HepG2 (cell line): Measurements from ENCODE around the gene EXOC3. TPM values are rescaled to one million over a fixed set of nuclear protein-coding genes. Genes with fewer than 3 reads are reported as not detected.

Source experiments
- ATAC-seq: fragments of 200-7000 bp; cut with Tn5 transposase; 3 replicates; pipeline ENCODE4 v1.9.1; 2020; ENCODE audit warnings: mild to moderate bottlenecking, moderate library complexity
- BruUV-seq: library from RNA; stranded (reverse); fragments of 400-500 nt; replicated peaks from 2 replicates; lab custom pipeline; 2021; lab: Mats Ljungman, UMichigan
- CTCF ChIA-PET: fragments of 300-600 bp; formaldehyde crosslinking; extraction: SDS; loops from one replicate; lab custom pipeline; 2021; ENCODE audit warnings: low total read pairs, inconsistent platforms, low intra/inter-chr PET ratio; lab: Yijun Ruan, JAX
- POLR2A ChIA-PET: fragments of 350-600 bp; sonication (Branson Sonifier 250); formaldehyde crosslinking; loops from one replicate; lab custom pipeline; 2020; ENCODE audit warnings: antibody characterized with exemption, inconsistent platforms; lab: Yijun Ruan, JAX
- DNase-seq: peaks from one replicate; pipeline ENCODE4 v3.0.0-alpha.2; 2015; ENCODE audit warnings: low spot score
- FAIRE-seq: peaks from 3 replicates; lab custom pipeline; 2011; peaks lifted over from hg19 to GRCh38; lab: Jason Lieb, UNC
- H2AFZ ChIP-seq: one replicate; pipeline ENCODE4 v1.6.1; 2011; ENCODE audit warnings: low read length, inconsistent platforms
- H3K27ac ChIP-seq: fragments of 300-600 bp; 3 replicates; pipeline ENCODE4 v1.8.0; 2011; ENCODE audit warnings: mixed run types, mild to moderate bottlenecking, mixed read lengths, low read length, inconsistent platforms; ENCODE audit not compliant: insufficient read depth; ENCODE audit errors: extremely low read length
- H3K27me3 ChIP-seq, 2 experiments: fragments of 200-600 bp in 1 of 2; 2 replicates in 1 of 2; 3 replicates in 1 of 2; pipeline versions ENCODE4 v1.6.0 to v1.8.0; 2011; ENCODE audit warnings: low read length in 2 of 2, mild to moderate bottlenecking in 2 of 2, moderate library complexity in 2 of 2, inconsistent platforms in 1 of 2; ENCODE audit not compliant: insufficient read depth in 2 of 2, control insufficient read depth in 1 of 2
- H3K36me3 ChIP-seq, 2 experiments: fragments of 200-600 bp in 1 of 2; replicated peaks in 1 of 2; 2 replicates in 1 of 2; 3 replicates in 1 of 2; pipeline versions ENCODE4 v1.5.1 to v1.8.0; 2011; ENCODE audit warnings: low read length in 2 of 2, inconsistent platforms in 1 of 2; ENCODE audit not compliant: insufficient read depth in 2 of 2, control insufficient read depth in 1 of 2
- H3K4me1 ChIP-seq: 2 replicates; pipeline ENCODE4 v1.5.1; 2012; ENCODE audit warnings: low read length, inconsistent platforms; ENCODE audit not compliant: insufficient read depth
- H3K4me2 ChIP-seq: 2 replicates; pipeline ENCODE4 v1.6.0; 2011; ENCODE audit warnings: low read depth, low read length, inconsistent platforms
- H3K4me3 ChIP-seq, 3 experiments: fragments of 200-600 bp in 1 of 3; sonication (generic), shearing (Covaris generic) in 1 of 3; replicated peaks in 1 of 3; 2 replicates each; pipeline ENCODE4 v1.5.1; 2011 to 2016; ENCODE audit warnings: low read length in 3 of 3, inconsistent platforms in 2 of 3, low read depth in 2 of 3, mild to moderate bottlenecking in 2 of 3, control low read depth in 1 of 3, mixed read lengths in 1 of 3; ENCODE audit not compliant: insufficient read depth in 1 of 3
- H3K79me2 ChIP-seq: one replicate; pipeline ENCODE4 v1.6.1; 2011; ENCODE audit warnings: low read length, inconsistent platforms; ENCODE audit not compliant: insufficient read depth
- H3K9ac ChIP-seq: 2 replicates; pipeline ENCODE4 v1.6.0; 2011; ENCODE audit warnings: mild to moderate bottlenecking, low read depth, low read length, inconsistent platforms; ENCODE audit not compliant: insufficient read depth
- H3K9me3 ChIP-seq: 2 replicates; pipeline ENCODE4 v1.5.1; 2012; ENCODE audit warnings: mild to moderate bottlenecking, low read length
- H4K20me1 ChIP-seq: 2 replicates; pipeline ENCODE4 v1.6.0; 2011; ENCODE audit warnings: inconsistent platforms, mild to moderate bottlenecking, low read length, moderate library complexity; ENCODE audit not compliant: insufficient read depth
- ELF3 ChIP-seq: IDR thresholded peaks from 2 replicates; pipeline ENCODE4 v1.6.1; 2016; ENCODE audit warnings: missing genetic modification reagents, missing compliant biosample characterization
- JARID2 ChIP-seq: sonication (generic); formaldehyde crosslinking; IDR thresholded peaks from 2 replicates; pipeline ENCODE4 v1.8.1; 2023; ENCODE audit warnings: missing genetic modification reagents, inconsistent platforms; ENCODE audit not compliant: insufficient replicate concordance
- MXD4 ChIP-seq: IDR thresholded peaks from 2 replicates; pipeline ENCODE4 v1.6.1; 2016; ENCODE audit warnings: mild to moderate bottlenecking, missing biosample characterization, missing genetic modification reagents
- MZF1 ChIP-seq: sonication (generic); formaldehyde crosslinking; IDR thresholded peaks from 2 replicates; pipeline ENCODE4 v1.8.1; 2023; ENCODE audit warnings: mild to moderate bottlenecking, missing genetic modification reagents, borderline replicate concordance
- TCF12 ChIP-seq, 2 experiments: fragments of 450-650 bp in 1 of 2; sonication (generic) in 1 of 2; formaldehyde crosslinking in 1 of 2; IDR thresholded peaks; 2 replicates each; pipeline versions ENCODE4 v1.6.1 to v1.8.0; 2017 to 2022; ENCODE audit warnings: antibody characterized with exemption in 1 of 2, mild to moderate bottlenecking in 1 of 2, missing genetic modification reagents in 1 of 2, moderate library complexity in 1 of 2
- TEAD2 ChIP-seq: sonication (generic); formaldehyde crosslinking; IDR thresholded peaks from 2 replicates; pipeline ENCODE4 v1.9.0; 2021; ENCODE audit warnings: missing genetic modification reagents
- TMF1 ChIP-seq: sonication (generic); formaldehyde crosslinking; IDR thresholded peaks from 2 replicates; pipeline ENCODE4 v1.8.1; 2022; ENCODE audit warnings: low read depth, missing genetic modification reagents
- ZFYVE20 ChIP-seq: sonication (generic); formaldehyde crosslinking; IDR thresholded peaks from 2 replicates; pipeline ENCODE4 v1.8.0; 2023; ENCODE audit warnings: low read depth, mild to moderate bottlenecking, moderate library complexity, missing genetic modification reagents, borderline replicate concordance
- ZNF251 ChIP-seq: sonication (generic); formaldehyde crosslinking; IDR thresholded peaks from 2 replicates; pipeline ENCODE4 v1.9.0; 2021; ENCODE audit warnings: mild to moderate bottlenecking, missing genetic modification reagents
- ZNF747 ChIP-seq: sonication (generic); formaldehyde crosslinking; IDR thresholded peaks from 2 replicates; pipeline ENCODE4 v1.8.1; 2023; ENCODE audit warnings: missing genetic modification reagents, mild to moderate bottlenecking, borderline replicate concordance
- ZSCAN12 ChIP-seq: sonication (generic); formaldehyde crosslinking; IDR thresholded peaks from 2 replicates; pipeline ENCODE4 v1.9.0; 2021; ENCODE audit warnings: mild to moderate bottlenecking, missing genetic modification reagents
- ZSCAN22 ChIP-seq: sonication (generic); formaldehyde crosslinking; IDR thresholded peaks from 2 replicates; pipeline ENCODE4 v1.4.0; 2020; ENCODE audit warnings: mild to moderate bottlenecking, missing genetic modification reagents
- WGBS: methylation state at CpG from one replicate; pipeline ENCODE4 v1.1.6; 2017; ENCODE audit warnings: low lambda C conversion rate; 5-methylcytosine and 5-hydroxymethylcytosine counted together
- in situ Hi-C: cut with HindIII; loops from 2 replicates; pipeline ENCODE4 v1.10.0; 2017; ENCODE audit warnings: low pct_unique_long_range_greater_than_20kb; ENCODE audit not compliant: extremely low pct_ligation_motif_present
- intact Hi-C: fragments of 100-400 bp; cut with micrococcal nuclease; formaldehyde crosslinking; loops from one replicate; pipeline ENCODE4 v1.10.0; 2022; ENCODE audit not compliant: unreplicated experiment
- polyA plus RNA-seq, 8 experiments: library from polyadenylated mRNA; depleted of rRNA in 3 of 8; stranded (reverse) in 7 of 8; unstranded in 1 of 8; fragments of >200 nt; fragmentation: Illumina TruSeq in 4 of 8; extraction: Trizol in 4 of 8; gene quantifications; 2 replicates each; pipeline versions ENCODE4 v1.2.1 to v1.2.3, GENCODE V29; 2011 to 2016; ENCODE audit warnings: low read depth in 4 of 8, missing spikeins in 1 of 8, mixed read lengths in 1 of 8; ENCODE audit not compliant: insufficient read depth in 1 of 8
- total RNA-seq, 5 experiments: library from RNA; depleted of rRNA; stranded (reverse); fragments of >200 nt; fragmentation: Illumina TruSeq; extraction: Trizol; gene quantifications; 2 replicates each; pipeline ENCODE4 v1.2.3, GENCODE V29; 2016; ENCODE audit warnings: low read depth in 1 of 5

Gene EXOC3
- total and polyA plus RNA-seq, 2 of the 13 experiments (the other 11 are each of a cell fraction or from before 2014, with no cell fraction given) = 9.2 to 20.5 TPM

- TF ChIP-seq TCF12 (IDR thresholded peaks at IDR 0.05) = no peak
- no peak for TF ChIP-seq TCF12 (CRISPR knock-in tag; IDR thresholded peaks at IDR 0.05)
- no peak for TF ChIP-seq ELF3 (CRISPR knock-in tag)
- TF ChIP-seq JARID2 (CRISPR knock-in tag) = no peak
- TF ChIP-seq ZSCAN22 (CRISPR knock-in tag) = no peak
- no peak for TF ChIP-seq ZNF251
- no peak for TF ChIP-seq MZF1 (CRISPR knock-in tag)
- no peak for TF ChIP-seq MXD4 (CRISPR knock-in tag)
Measured at GRCh38 chr5:440401-441201, 2.4 kb upstream of the EXOC3 start (continued).

- Histone ChIP-seq H3K4me2 (peak overlapping the region; percentile 87), H4K20me1 (no peaks in the 10 kb centered on the region), H3K9ac (peak overlapping the region; percentile 87; the same call in 1 of the 2 replicates), H3K9me3 (no peaks in the 10 kb centered on the region), H3K27me3 (peaks cover 0 to 8% of the 10 kb centered on the region in 2 experiments; a peak in 2 of 5 replicates), H3K4me1 (peaks cover 19% of the 10 kb centered on the region), H3K79me2 (peaks cover 17% of the 10 kb centered on the region), H3K4me3 (peak overlapping the region; percentile 95 to 100 (median 99)), H3K36me3 (peaks cover under 1 to 6% of the 10 kb centered on the region in 2 experiments; a peak in 3 of 5 replicates), H3K27ac (no peak overlapping the region), H2AFZ (no peak overlapping the region)
- no peak for FAIRE-seq
- intact Hi-C loops (loop anchor here (5.0 kb wide), 1 partner anchor 225 kb away; the partner anchor contains the start of genes CCDC127 and SDHA), in situ Hi-C loops (no loop called here)
- WGBS = 82% methylated on average over 5 of the region's 5 CpGs
- DNase-seq = no peak
- ChIA-PET CTCF (no interaction called here), POLR2A (no interaction called here)
- BruUV-seq = no TSS peak
- TF ChIP-seq ZNF747 (CRISPR knock-in tag) (no peak), TEAD2 (CRISPR knock-in tag) (no peak), TMF1 (0 out of 2 replicates have a peak, but pooled peaks have one; percentile 10), ZFYVE20 (no peak), ZSCAN12 (CRISPR knock-in tag) (no peak)
- TF ChIP-seq, all 625 proteins: peak for 1
- no peak for ATAC-seq
Measured at GRCh38 chr5:441996-442334, 1.0 kb upstream of the EXOC3 start.
